AG09319 (cell line): ENCODE data around the gene SYVN1.

Experiments used
- DNase-seq: peaks from one replicate; pipeline ENCODE4 v3.0.0-alpha.2; 2010; ENCODE audit warnings: low read depth; ENCODE audit errors: extremely low read depth
- CTCF ChIP-seq: IDR thresholded peaks from 2 replicates; pipeline ENCODE4 v1.5.1; 2011; ENCODE audit warnings: low read depth, mild to moderate bottlenecking, inconsistent platforms, low read length, moderate library complexity

Gene SYVN1

GRCh38 chr11:65130631-65131416, 3.5 kb downstream of the SYVN1 start:
- DNase-seq = no peak

DNA sequence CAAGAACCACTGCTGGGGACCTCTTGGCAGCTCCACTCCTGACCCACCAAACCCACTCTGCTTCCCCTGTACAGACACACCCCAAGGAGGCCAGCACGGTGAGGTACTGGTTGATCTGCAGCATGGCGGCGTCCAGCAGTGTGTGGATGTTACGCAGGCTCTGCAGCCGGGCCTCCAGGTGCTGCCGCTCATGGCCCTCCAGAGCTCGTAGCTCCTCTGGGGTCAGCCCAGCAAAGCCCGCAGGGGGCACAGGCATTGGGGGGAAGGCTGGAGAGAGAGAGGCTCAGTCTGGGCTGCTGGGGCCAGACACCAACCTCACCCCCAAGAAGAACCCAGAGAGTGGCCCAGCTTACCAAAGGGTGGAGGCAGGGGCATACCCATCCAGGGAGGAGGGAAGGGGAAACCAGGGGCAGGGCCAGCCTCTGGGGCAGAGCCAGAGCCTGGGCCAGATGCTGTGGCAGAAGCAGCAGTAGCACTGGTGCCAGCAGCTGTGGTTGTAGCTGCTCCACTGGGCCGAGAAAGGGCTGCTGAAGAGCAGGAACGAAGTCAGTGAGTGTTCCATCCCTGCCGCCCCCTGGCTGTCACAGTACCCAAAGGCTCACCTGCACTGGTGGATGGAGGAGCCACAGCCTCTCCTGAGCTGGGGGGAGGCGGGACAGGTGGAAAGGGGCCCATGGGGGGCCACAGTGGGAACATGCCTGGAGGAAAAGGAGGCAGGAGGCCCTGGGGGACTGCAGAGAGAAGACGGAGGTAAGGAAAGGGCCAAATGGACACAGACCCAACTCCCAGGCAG, 4.5 kb downstream of the SYVN1 start:
- DNase-seq = no peak
- no peak for TF ChIP-seq CTCF

More at GRCh38 chr11:65130631-65131416, 3.5 kb downstream of the SYVN1 start:
- no peak for TF ChIP-seq CTCF

GRCh38 chr11:65128182-65129145, 5.9 kb downstream of the SYVN1 start:
- TF ChIP-seq CTCF = no peak
- DNase-seq = no peak

DNA sequence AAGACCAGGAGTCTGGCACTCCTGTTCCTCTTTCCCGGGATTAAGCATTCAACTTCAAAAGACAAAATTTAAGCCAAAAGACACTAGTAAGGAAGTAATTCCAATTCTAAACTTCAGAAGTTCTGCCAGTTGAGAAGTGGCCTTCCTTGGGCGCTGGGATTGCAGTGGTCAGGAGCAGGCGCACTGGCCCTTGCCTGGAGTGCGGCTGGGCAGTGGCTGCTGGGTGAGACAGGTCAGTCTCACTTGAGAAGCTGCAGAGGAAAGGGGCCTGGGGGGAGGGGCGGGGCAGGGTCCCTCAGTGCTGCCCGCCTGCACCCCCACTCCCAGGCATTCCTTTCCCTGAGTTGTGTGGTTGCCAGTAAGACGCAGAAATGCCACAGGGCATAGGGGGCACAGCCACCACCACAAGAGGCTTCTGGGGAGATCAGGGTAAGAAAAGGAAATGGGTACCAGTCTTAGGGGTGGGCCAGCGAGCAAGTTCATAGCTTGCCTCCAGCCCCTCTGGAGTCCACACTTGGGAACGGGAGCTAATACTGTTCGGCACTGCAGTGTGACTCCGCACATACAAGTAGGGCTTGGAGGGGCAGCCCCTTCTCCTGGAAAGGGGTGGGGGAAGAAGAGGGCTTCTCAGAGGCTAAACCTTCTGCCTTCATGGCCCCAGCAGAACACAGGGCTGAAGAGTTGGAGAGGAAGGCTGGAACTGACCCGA, 6.7 kb downstream of the SYVN1 start:
- no peak for DNase-seq
- no peak for TF ChIP-seq CTCF

DNA sequence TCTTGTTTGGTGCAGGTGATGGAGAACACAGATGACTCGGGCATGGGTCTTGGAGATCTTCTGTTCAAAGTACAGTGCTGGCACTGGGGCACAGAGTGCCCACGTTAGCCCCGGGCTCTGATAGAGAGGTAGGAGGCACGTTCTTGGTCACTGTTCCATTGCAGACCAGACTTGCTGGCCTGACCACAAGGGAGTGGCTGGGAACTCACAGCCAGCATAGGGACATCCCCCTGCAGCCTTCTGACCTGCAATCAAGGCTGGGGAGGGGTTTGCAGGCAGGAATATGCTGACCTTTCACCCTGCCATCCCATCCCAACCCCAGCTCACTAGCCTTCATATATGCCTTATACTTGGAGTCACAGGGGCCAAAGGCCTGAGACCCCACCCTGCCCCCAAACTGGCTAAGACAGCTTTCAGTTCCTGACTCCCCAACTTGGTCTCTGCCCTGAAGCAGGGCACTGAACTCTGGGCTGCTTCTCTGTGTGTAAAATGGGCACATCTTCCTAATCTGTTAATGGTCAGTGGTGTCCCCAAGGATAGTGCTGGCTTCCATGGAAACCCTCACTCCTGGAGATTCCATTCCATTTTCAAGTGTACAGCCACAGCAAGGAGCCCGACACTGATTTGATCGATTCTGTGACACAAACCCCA, 7.6 kb downstream of the SYVN1 start:
- no peak for DNase-seq
- TF ChIP-seq CTCF = no peak
